OCI-LY3 (cell line): ENCODE data around the gene TPX2.
A peak's percentile ranks its signal among the peaks of the same experiment; 100 is the strongest.

Source experiments
- H2AFZ ChIP-seq: fragments of 200-600, 300-600 bp; shearing (Covaris generic); 2 replicates; pipeline ENCODE4 v1.6.0; 2014; ENCODE audit warnings: antibody characterized with exemption, low read depth, low read length
- H3K27ac ChIP-seq: fragments of 200-600, 300-600 bp; sonication (generic); 2 replicates; pipeline ENCODE4 v1.5.1; 2014; ENCODE audit warnings: mild to moderate bottlenecking, low read length, moderate library complexity, mixed read lengths
- H3K27me3 ChIP-seq: fragments of 200-600, 300-600 bp; sonication (generic); 2 replicates; pipeline ENCODE4 v1.6.1; 2014; ENCODE audit warnings: low read depth, low read length, mixed read lengths
- H3K36me3 ChIP-seq: fragments of 200-600, 300-600 bp; sonication (generic); replicated peaks from 2 replicates; pipeline ENCODE3; 2014; ENCODE audit warnings: low read depth, low read length, mixed read lengths
- H3K4me1 ChIP-seq: fragments of 300-600, 200-600 bp; sonication (generic); 2 replicates; pipeline ENCODE4 v1.6.1; 2014; ENCODE audit warnings: low read length, mixed read lengths
- H3K4me2 ChIP-seq: fragments of 200-600, 300-600 bp; sonication (generic); 2 replicates; pipeline ENCODE4 v1.6.1; 2014; ENCODE audit warnings: low read length, mixed read lengths
- H3K4me3 ChIP-seq: fragments of 300-600, 200-600 bp; sonication (generic); 2 replicates; pipeline ENCODE4 v1.5.1; 2014; ENCODE audit warnings: antibody characterized with exemption, mild to moderate bottlenecking, low read length, moderate library complexity
- H3K79me2 ChIP-seq: fragments of 300-600, 200-600 bp; shearing (Covaris generic); 2 replicates; pipeline ENCODE4 v1.6.1; 2014; ENCODE audit warnings: mild to moderate bottlenecking, low read length, mixed read lengths
- H3K9ac ChIP-seq: fragments of 300-600, 200-600 bp; shearing (Covaris generic); 2 replicates; pipeline ENCODE4 v1.6.0; 2014; ENCODE audit warnings: mild to moderate bottlenecking, low read length, moderate library complexity
- H3K9me3 ChIP-seq: fragments of 200-600, 300-600 bp; shearing (Covaris generic); 2 replicates; pipeline ENCODE4 v1.6.1; 2014; ENCODE audit warnings: low read length, mixed read lengths; ENCODE audit not compliant: insufficient read depth
- H4K20me1 ChIP-seq: fragments of 200-600, 300-600 bp; sonication (generic); 2 replicates; pipeline ENCODE4 v1.6.1; 2016; ENCODE audit warnings: low read length, mixed read lengths; ENCODE audit not compliant: insufficient read depth
- EZH2phosphoT487 ChIP-seq: fragments of 200-600 bp; shearing (Covaris generic); IDR thresholded peaks from 2 replicates; pipeline ENCODE4 v1.6.1; 2018; ENCODE audit warnings: antibody characterized with exemption, mixed run types, low read depth
- TF ChIP-seq, protein P1 (sequence below): fragments of 200-600, 300-600 bp; sonication (generic); IDR thresholded peaks from 2 replicates; pipeline ENCODE4 v1.5.1; 2014; ENCODE audit warnings: antibody characterized with exemption, low read length, low read depth

Gene TPX2

DNA sequence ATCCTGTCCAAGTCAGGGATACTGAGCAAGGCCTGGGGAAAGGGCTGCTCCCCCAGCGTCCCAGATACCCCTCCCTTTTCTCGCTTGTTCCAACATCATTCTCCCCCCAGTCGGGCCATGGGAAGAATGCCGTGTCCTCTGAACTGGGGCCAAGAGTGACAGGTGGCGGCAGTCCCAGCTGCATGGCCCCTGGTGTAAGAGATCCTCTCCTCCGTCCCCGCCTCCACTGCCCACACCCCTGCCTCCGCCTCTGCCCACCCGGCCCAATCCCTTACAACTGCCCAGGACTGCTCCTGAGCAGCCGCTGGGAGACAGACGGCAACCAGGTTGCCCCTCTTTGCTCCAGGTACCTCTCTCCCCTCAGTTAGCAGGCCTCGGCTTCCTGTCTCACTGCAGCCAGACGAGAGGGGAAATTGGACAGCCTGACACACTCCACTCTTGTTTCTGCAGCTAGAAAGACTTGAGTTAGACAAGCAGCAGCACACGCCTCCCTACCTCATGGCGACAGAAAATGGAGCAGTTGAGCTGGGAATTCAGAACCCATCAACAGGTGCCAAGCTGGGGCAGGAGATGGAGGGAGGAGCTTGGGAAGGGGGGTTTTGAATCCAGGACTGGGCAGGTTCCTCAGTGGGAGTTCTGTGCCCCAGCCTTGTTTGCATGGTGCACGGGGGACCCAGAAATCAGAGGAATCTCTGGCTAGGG lies 80.1 kb downstream of the TPX2 start, which contains the start of gene MYLK2:
Gene MYLK2, plus strand, starts transcription at position 274 of the 702 bp plus-strand sequence. Its CDS starts 225 bp downstream, at position 499.
- H3K4me1 ChIP-seq, result 0 out of 2 replicates have a peak, but pooled peaks cover 3% of the 10 kb centered on the region
- no peaks in the 10 kb centered on the region for H3K79me2 ChIP-seq
- no peaks in the 10 kb centered on the region for H3K27me3 ChIP-seq
- H3K9ac ChIP-seq, result no peak within 1 kb of the TSS
- TF ChIP-seq, protein P1, sequence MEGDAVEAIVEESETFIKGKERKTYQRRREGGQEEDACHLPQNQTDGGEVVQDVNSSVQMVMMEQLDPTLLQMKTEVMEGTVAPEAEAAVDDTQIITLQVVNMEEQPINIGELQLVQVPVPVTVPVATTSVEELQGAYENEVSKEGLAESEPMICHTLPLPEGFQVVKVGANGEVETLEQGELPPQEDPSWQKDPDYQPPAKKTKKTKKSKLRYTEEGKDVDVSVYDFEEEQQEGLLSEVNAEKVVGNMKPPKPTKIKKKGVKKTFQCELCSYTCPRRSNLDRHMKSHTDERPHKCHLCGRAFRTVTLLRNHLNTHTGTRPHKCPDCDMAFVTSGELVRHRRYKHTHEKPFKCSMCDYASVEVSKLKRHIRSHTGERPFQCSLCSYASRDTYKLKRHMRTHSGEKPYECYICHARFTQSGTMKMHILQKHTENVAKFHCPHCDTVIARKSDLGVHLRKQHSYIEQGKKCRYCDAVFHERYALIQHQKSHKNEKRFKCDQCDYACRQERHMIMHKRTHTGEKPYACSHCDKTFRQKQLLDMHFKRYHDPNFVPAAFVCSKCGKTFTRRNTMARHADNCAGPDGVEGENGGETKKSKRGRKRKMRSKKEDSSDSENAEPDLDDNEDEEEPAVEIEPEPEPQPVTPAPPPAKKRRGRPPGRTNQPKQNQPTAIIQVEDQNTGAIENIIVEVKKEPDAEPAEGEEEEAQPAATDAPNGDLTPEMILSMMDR, result no peak
- TF ChIP-seq EZH2phosphoT487, result no peak
- no peak within 1 kb of the TSS for H3K4me2 ChIP-seq
- H2AFZ ChIP-seq, result no peak within 1 kb of the TSS
- no peak within 1 kb of the TSS for H3K27ac ChIP-seq
- H3K9me3 ChIP-seq, result no peaks in the 10 kb centered on the region
- H3K36me3 ChIP-seq, result no peaks in the 10 kb centered on the region
- H3K4me3 ChIP-seq, result no peak within 1 kb of the TSS
- H4K20me1 ChIP-seq, result no peaks in the 10 kb centered on the region

- no peak overlapping the region for H3K4me3 ChIP-seq
- H2AFZ ChIP-seq, result no peak overlapping the region
- H3K79me2 ChIP-seq, result no peaks in the 10 kb centered on the region
Observed at GRCh38 chr20:31820228-31820627, 81.1 kb downstream of the TPX2 start.

DNA sequence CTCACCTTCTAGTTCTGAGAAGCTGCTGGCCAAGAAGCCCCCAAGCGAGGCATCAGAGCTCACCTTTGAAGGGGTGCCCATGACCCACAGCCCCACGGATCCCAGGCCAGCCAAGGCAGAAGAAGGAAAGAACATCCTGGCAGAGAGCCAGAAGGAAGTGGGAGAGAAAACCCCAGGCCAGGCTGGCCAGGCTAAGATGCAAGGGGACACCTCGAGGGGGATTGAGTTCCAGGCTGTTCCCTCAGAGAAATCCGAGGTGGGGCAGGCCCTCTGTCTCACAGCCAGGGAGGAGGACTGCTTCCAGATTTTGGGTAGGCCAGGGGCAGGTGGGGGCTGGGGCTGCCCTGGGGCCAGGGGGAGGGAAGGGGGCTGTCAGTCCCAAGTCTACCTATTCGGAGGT lies 82.3 kb downstream of the TPX2 start:
- Histone ChIP-seq H3K4me1 (0 out of 2 replicates have a peak, but pooled peaks cover 3% of the 10 kb centered on the region), H3K36me3 (no peaks in the 10 kb centered on the region), H3K27me3 (no peaks in the 10 kb centered on the region), H4K20me1 (no peaks in the 10 kb centered on the region), H3K27ac (no peak overlapping the region), H3K9me3 (no peaks in the 10 kb centered on the region), H3K9ac (no peak overlapping the region), H3K4me3 (no peak overlapping the region), H3K79me2 (no peaks in the 10 kb centered on the region), H3K4me2 (no peak overlapping the region), H2AFZ (no peak overlapping the region)
- TF ChIP-seq, protein P1, result no peak
- no peak for TF ChIP-seq EZH2phosphoT487

More at GRCh38 chr20:31820228-31820627, 81.1 kb downstream of the TPX2 start:
- Histone ChIP-seq H3K9ac (no peak overlapping the region), H3K36me3 (no peaks in the 10 kb centered on the region), H3K4me1 (0 out of 2 replicates have a peak, but pooled peaks cover 3% of the 10 kb centered on the region), H3K4me2 (no peak overlapping the region), H3K9me3 (no peaks in the 10 kb centered on the region), H3K27ac (no peak overlapping the region), H3K27me3 (no peaks in the 10 kb centered on the region), H4K20me1 (no peaks in the 10 kb centered on the region)
- no peak for TF ChIP-seq EZH2phosphoT487
- TF ChIP-seq, protein P1, result no peak

- Histone ChIP-seq H3K4me1 (0 out of 2 replicates have a peak, but pooled peaks cover 3% of the 10 kb centered on the region), H3K4me2 (peak overlapping the region; percentile 57), H4K20me1 (no peaks in the 10 kb centered on the region), H3K36me3 (no peaks in the 10 kb centered on the region), H3K27me3 (no peaks in the 10 kb centered on the region), H3K4me3 (peak overlapping the region; percentile 58), H3K9ac (no peak overlapping the region), H2AFZ (peak overlapping the region; percentile 27; the same call in 1 of the 2 replicates), H3K9me3 (no peaks in the 10 kb centered on the region), H3K79me2 (no peaks in the 10 kb centered on the region), H3K27ac (no peak overlapping the region)
- TF ChIP-seq, protein P1, result peak; percentile 99
- no peak for TF ChIP-seq EZH2phosphoT487
Observed at GRCh38 chr20:31822421-31823330, 83.6 kb downstream of the TPX2 start.
